Fibroblast of mammary gland (primary cell): ENCODE results near the gene MED10.

Experiments used
- DNase-seq: peaks from one replicate; pipeline ENCODE4 v3.0.0-alpha.2; 2010; ENCODE audit warnings: low read depth
- H3K4me3 ChIP-seq: 2 replicates; pipeline ENCODE4 v1.5.1; 2011; ENCODE audit warnings: low read depth, mild to moderate bottlenecking, low read length, moderate library complexity; ENCODE audit not compliant: control insufficient read depth
- CTCF ChIP-seq: conservative IDR thresholded peaks from 2 replicates; pipeline ENCODE4 v1.5.1; 2011; ENCODE audit warnings: low read depth, low read length, inconsistent platforms; ENCODE audit not compliant: control insufficient read depth, insufficient read depth

Gene MED10

GRCh38 chr5:6377905-6378765, at the start of gene MED10:
TSS of gene MED10 (minus strand) at chr5:6378547. CDS start at chr5:6378483, 64 bp downstream.
- peak; percentile 91 for DNase-seq
- no peak for TF ChIP-seq CTCF

GRCh38 chr5:6427694-6428093, 49.3 kb upstream of the MED10 start:
- DNase-seq, result no peak
- TF ChIP-seq CTCF, result no peak
- no peak overlapping the region for H3K4me3 ChIP-seq

More at GRCh38 chr5:6377905-6378765, at the start of gene MED10:
- peak within 1 kb of the TSS; percentile 95 for H3K4me3 ChIP-seq

- no peak for TF ChIP-seq CTCF
- H3K4me3 ChIP-seq, result no peak overlapping the region
- no peak for DNase-seq
Measured at GRCh38 chr5:6424700-6425099, 46.4 kb upstream of the MED10 start.

- no peak for DNase-seq
- no peak overlapping the region for H3K4me3 ChIP-seq
- TF ChIP-seq CTCF, result no peak
Measured at GRCh38 chr5:6424110-6424659, 45.8 kb upstream of the MED10 start.

GRCh38 chr5:6423327-6424109, 45.2 kb upstream of the MED10 start:
- H3K4me3 ChIP-seq, result no peak overlapping the region
- no peak for TF ChIP-seq CTCF
- DNase-seq, result no peak

GRCh38 chr5:6419340-6419852, 41.0 kb upstream of the MED10 start:
- H3K4me3 ChIP-seq, result no peak overlapping the region
- TF ChIP-seq CTCF, result no peak
- no peak for DNase-seq
